IPS-18c (cell line): ENCODE measurements around the gene WDR82.
"Not testable (repeated sequence)": the region's sequence is repeated elsewhere in the genome, so short reads cannot be mapped to it uniquely, and the experiment has no call there.

Experiments used
- H3K4me3 ChIP-seq: 2 replicates; pipeline ENCODE4 v1.7.0; 2013; ENCODE audit warnings: low read depth, mild to moderate bottlenecking, low read length, moderate library complexity; ENCODE audit not compliant: insufficient read depth
- H3K9me3 ChIP-seq: one replicate; pipeline ENCODE4 v1.6.1; 2013; ENCODE audit warnings: mild to moderate bottlenecking, low read length, moderate library complexity; ENCODE audit not compliant: control insufficient read depth, insufficient read depth

WDR82 gene

GRCh38 chr3:52277071-52277964 lies 1.1 kb downstream of the WDR82 start:
- H3K4me3 ChIP-seq: peak overlapping the region; percentile 91
- no peaks in the 10 kb centered on the region for H3K9me3 ChIP-seq

- H3K9me3 ChIP-seq, H3K4me3 ChIP-seq: not testable (repeated sequence)
These were observed 3.7 kb downstream of the WDR82 start for GRCh38 chr3:52274781-52275180.

DNA sequence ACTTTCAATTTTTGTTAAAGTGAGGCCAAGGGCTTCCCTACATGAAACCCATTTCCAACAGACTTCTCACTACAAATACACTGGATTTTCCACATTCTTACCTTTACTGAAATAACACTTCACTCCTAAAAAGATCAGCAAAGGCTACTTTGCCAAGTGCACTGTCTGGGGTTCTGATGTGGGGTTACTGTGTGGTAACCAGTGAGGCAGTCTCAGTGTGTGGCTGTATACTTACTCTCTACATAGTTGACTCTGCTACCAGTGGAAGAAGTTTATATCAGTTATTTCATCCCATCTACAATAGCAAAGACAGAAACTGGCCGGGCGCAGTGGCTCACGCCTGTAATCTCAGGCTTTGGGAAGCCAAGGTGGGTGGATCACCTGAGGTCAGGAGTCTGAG lies 5.6 kb downstream of the WDR82 start:
- Histone ChIP-seq H3K9me3 (no peaks in the 10 kb centered on the region), H3K4me3 (no peak overlapping the region)

DNA sequence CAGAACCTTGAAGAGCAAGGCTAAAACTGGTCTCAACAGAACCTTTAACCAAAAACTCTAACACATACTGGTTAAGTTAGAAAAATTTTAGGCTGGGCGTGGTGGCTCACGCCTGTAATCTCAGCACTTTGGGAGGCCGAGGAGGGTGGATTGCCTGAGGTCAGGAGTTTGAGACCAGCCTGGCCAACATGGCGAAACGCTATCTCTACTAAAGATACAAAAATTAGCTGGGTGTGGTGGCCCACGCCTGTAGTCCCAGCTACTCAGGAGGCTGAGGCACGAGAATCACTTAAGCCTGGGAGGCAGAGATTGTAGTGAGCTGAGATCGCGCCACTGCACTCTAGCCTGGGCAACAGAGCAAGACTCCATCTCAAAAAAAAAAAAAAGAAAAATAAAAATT lies 6.3 kb downstream of the WDR82 start:
- H3K9me3 ChIP-seq, H3K4me3 ChIP-seq: not testable (repeated sequence)

- no peaks in the 10 kb centered on the region for H3K9me3 ChIP-seq
- H3K4me3 ChIP-seq: no peak overlapping the region
These were observed 8.1 kb downstream of the WDR82 start for GRCh38 chr3:52270252-52270754.

GRCh38 chr3:52269776-52270175 lies 8.7 kb downstream of the WDR82 start:
- Histone ChIP-seq H3K9me3 (no peaks in the 10 kb centered on the region), H3K4me3 (no peak overlapping the region)

- Histone ChIP-seq H3K9me3 (no peaks in the 10 kb centered on the region), H3K4me3 (no peak overlapping the region)
These were observed 10.4 kb downstream of the WDR82 start for GRCh38 chr3:52268036-52268435.

- no peak overlapping the region for H3K4me3 ChIP-seq
- no peaks in the 10 kb centered on the region for H3K9me3 ChIP-seq
These were observed 13.1 kb downstream of the WDR82 start for GRCh38 chr3:52265387-52265786.

GRCh38 chr3:52262447-52262846 lies 16.0 kb downstream of the WDR82 start:
- Histone ChIP-seq H3K4me3 (no peak overlapping the region), H3K9me3 (no peaks in the 10 kb centered on the region)

- no peak overlapping the region for H3K4me3 ChIP-seq
- H3K9me3 ChIP-seq: no peaks in the 10 kb centered on the region
These were observed 19.0 kb downstream of the WDR82 start for GRCh38 chr3:52259448-52259847.

GRCh38 chr3:52259035-52259434 lies 19.4 kb downstream of the WDR82 start:
- H3K4me3 ChIP-seq: no peak overlapping the region

DNA sequence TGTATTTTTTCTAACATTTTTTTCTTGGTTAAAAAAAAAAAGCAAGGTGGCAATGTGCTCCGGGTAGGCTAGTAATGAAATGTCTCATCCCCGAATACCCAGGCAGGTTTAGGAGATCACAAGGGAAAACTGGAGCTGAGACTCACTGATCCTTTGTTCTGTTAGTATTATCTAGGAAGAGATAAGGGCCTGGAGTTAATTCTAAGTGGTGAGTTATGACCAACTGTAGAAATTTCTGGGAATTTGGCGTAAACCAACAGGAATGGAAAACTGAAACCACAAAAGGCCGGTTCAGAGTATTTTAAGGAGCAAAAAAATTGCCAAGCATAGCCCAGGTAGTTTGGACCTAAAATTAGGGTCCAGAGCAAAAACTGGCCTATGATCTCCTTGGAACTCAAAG lies 20.5 kb downstream of the WDR82 start:
- Histone ChIP-seq H3K4me3 (no peak overlapping the region), H3K9me3 (no peaks in the 10 kb centered on the region)

More at GRCh38 chr3:52259035-52259434, 19.4 kb downstream of the WDR82 start:
- H3K9me3 ChIP-seq: no peaks in the 10 kb centered on the region

DNA sequence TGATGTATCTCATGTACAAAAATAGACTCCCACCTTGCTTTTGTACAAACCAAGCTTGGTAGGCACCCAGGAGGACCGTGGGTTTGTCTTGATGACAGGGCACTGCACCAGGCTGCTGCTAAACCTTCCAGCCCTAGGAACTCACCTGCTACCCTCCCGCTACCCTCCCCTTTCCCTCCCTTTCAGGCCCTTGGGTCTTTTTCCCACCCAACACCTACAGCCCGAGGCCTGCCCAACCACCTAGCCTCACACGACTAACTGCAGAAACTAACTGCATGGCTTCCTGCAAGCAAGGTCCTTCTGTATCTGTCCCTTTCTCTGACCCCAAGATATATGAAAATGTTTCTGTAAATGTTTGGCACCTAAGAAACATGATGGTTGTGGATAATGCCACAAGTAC lies 21.8 kb downstream of the WDR82 start:
- no peak overlapping the region for H3K4me3 ChIP-seq
- H3K9me3 ChIP-seq: no peaks in the 10 kb centered on the region

DNA sequence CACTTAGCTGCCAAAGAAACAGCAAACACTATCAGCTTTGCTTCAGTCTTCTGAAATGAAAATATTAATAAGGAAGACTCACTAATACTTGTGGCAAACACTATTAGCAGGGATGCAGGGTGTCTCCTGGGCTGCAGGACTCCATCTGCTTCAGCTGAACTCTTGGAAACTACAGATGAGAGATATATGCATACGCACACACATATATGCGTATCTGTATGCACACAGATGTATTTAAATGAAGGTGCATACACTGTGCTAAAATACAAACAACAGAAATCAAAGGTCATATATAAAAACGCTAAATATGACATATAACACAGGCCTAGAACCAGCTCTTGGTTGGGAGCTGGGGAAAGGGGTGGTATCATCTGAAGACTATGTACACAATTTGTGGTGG lies 22.3 kb downstream of the WDR82 start:
- Histone ChIP-seq H3K9me3 (no peaks in the 10 kb centered on the region), H3K4me3 (no peak overlapping the region)

DNA sequence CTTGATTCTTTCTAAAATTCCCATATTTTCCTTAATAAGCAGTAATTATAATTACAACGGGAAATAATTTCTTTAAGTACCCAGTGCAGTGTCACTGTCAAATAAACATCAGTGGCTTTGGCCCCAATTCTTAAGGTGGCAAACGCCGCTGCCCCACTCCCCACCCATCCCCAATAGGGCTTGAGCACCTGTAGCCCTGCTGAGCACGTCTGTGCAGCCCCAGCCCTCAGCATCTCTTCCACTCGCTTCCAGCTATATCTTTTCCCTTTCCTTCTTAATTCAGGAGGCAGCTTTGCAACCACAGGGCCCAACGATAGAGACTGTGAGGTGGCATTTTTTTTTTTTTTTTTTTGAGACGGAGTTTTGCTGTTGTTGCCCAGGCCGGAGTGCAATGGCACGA lies 23.8 kb downstream of the WDR82 start:
- H3K4me3 ChIP-seq: no peak overlapping the region
- no peaks in the 10 kb centered on the region for H3K9me3 ChIP-seq

DNA sequence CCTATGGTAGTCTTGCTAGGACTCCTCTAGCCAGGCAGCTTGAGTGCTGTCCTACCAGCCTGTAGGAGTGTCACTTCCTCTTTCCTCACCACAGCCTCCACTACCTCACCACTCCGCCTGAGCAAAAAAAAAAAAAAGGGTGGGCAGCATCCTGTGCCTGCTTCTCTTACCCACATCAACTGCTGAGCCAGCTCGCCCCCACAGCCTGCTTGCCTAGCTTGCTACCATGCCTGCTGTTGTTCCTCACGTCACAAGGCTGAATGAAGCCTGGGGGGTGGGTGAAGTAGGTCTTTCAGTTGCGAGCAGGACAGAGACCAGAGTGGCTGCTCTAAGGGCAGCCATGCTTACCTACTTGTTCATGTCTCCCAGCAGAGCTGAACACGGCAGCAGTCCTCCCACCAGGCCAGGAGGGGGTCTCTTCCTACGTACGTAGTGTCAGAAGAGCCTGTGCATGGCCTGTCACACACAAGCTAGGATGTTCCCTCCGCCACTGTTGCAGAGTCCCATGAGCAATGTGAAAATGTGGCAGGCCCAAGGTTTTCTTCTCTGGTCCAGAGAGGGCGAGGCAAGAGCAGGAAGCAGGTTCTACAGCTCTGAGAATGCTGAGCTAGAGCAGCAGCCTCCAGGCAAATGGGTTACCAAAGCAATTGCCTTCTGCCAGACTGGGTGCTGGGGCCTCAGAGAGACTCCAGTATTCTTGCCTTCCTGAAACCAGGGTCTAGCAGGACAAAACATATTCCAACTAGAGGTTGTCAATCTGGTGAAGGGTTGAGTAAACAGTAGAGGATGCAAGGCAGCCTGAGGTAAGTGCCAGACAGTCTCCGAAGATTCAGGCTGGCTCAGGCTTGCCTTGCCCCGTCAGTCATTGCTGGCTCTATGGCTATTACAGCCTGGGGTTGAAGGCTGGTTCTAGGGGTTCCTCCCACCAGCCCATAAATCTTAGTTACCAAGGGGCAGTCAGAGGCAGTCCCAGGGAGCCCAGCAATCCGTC lies 24.8 kb downstream of the WDR82 start:
- no peak overlapping the region for H3K4me3 ChIP-seq
- no peaks in the 10 kb centered on the region for H3K9me3 ChIP-seq

DNA sequence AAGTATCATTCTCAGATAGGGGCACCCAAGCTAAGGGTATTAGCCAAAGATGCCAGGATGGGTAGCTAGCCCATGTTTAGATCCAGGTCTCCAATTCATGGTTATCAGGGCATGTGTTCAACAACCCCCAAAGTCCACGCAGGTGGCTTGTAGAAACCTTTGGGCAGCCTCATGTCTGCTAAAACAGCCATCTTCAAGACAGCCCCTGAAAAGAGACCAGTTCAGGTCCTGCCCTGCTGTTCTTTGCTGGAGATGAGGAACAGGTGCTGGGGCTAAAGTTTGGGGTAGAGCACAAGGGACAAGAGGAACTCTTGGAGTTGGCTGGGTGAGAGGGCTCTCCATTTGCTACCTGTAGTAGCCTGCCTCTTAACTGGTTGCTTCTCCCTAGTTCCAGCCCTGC lies 28.3 kb downstream of the WDR82 start:
- Histone ChIP-seq H3K9me3 (no peaks in the 10 kb centered on the region), H3K4me3 (no peak overlapping the region)

- H3K4me3 ChIP-seq: no peak overlapping the region
- no peaks in the 10 kb centered on the region for H3K9me3 ChIP-seq
These were observed 28.8 kb downstream of the WDR82 start for GRCh38 chr3:52249683-52250082.
